Neural cell (in vitro differentiated cells): ENCODE results near the gene LSM12. TPM values are rescaled to one million over a fixed set of nuclear protein-coding genes. Genes with fewer than 3 reads are reported as not detected.

Source experiments
- H2AFZ ChIP-seq: fragments of 200-600, 300-800 bp; sonication (generic), shearing (Covaris generic); 2 replicates; pipeline ENCODE4 v1.6.0; 2014; ENCODE audit warnings: low read depth, mild to moderate bottlenecking, antibody characterized with exemption, low read length, moderate library complexity
- H3F3A ChIP-seq: fragments of 200-600 bp; shearing (Covaris generic); 2 replicates; pipeline ENCODE4 v1.6.1; 2016; ENCODE audit warnings: mild to moderate bottlenecking, moderate library complexity, mixed read lengths, antibody characterized with exemption, low read length; ENCODE audit not compliant: insufficient read depth, poor library complexity, severe bottlenecking
- H3K27ac ChIP-seq: fragments of 200-600, 300-800 bp; sonication (generic), shearing (Covaris generic); 2 replicates; pipeline ENCODE4 v1.5.1; 2014; ENCODE audit warnings: mild to moderate bottlenecking, low read length, moderate library complexity
- H3K27me3 ChIP-seq: fragments of 300-800, 200-600 bp; sonication (generic), shearing (Covaris generic); 2 replicates; pipeline ENCODE4 v1.6.0; 2014; ENCODE audit warnings: mild to moderate bottlenecking, low read depth, low read length, moderate library complexity; ENCODE audit not compliant: insufficient read depth
- H3K36me3 ChIP-seq: fragments of 300-800, 200-600 bp; sonication (generic), shearing (Covaris generic); 2 replicates; pipeline ENCODE4 v1.5.1; 2014; ENCODE audit warnings: mild to moderate bottlenecking, antibody characterized with exemption, low read length, moderate library complexity; ENCODE audit not compliant: insufficient read depth
- H3K4me2 ChIP-seq: fragments of 300-800, 200-600 bp; sonication (generic), shearing (Covaris generic); 2 replicates; pipeline ENCODE4 v1.6.0; 2014; ENCODE audit warnings: mild to moderate bottlenecking, low read length
- H3K4me3 ChIP-seq: fragments of 300-800, 200-600 bp; sonication (generic), shearing (Covaris generic); 2 replicates; pipeline ENCODE4 v1.5.1; 2014; ENCODE audit warnings: mild to moderate bottlenecking, low read length, moderate library complexity
- H3K79me2 ChIP-seq: fragments of 200-600 bp; shearing (Covaris generic); replicated peaks from 2 replicates; pipeline ENCODE4 v1.6.0; 2014; ENCODE audit warnings: mild to moderate bottlenecking, low read length, moderate library complexity; ENCODE audit not compliant: insufficient read depth
- H3K9ac ChIP-seq: fragments of 300-800, 200-600 bp; sonication (generic), shearing (Covaris generic); 2 replicates; pipeline ENCODE4 v1.6.1; 2016; ENCODE audit warnings: mild to moderate bottlenecking, low read length, mixed read lengths
- H3K9me2 ChIP-seq: fragments of 200-600 bp; shearing (Covaris generic); 2 replicates; pipeline ENCODE4 v1.6.1; 2016; ENCODE audit warnings: mild to moderate bottlenecking, low read length, mixed read lengths; ENCODE audit not compliant: insufficient read depth
- H3K9me3 ChIP-seq: fragments of 200-600, 300-800 bp; sonication (generic), shearing (Covaris generic); 2 replicates; pipeline ENCODE4 v1.6.1; 2016; ENCODE audit warnings: mild to moderate bottlenecking, mixed run types, low read length, moderate library complexity, mixed read lengths
- H4K20me1 ChIP-seq: fragments of 200-600 bp; shearing (Covaris generic); 2 replicates; pipeline ENCODE4 v1.6.1; 2016; ENCODE audit warnings: mild to moderate bottlenecking, mixed run types; ENCODE audit not compliant: insufficient read depth
- EP300 ChIP-seq: fragments of 450-650 bp; conservative IDR thresholded peaks from 2 replicates; pipeline ENCODE4 v1.6.1; 2014; ENCODE audit warnings: antibody characterized with exemption, mild to moderate bottlenecking, moderate library complexity; ENCODE audit not compliant: poor library complexity, severe bottlenecking
- EZH2 ChIP-seq: fragments of 200-600, 300-800 bp; shearing (Covaris generic), sonication (generic); IDR thresholded peaks from 2 replicates; pipeline ENCODE4 v1.6.1; 2014; ENCODE audit warnings: antibody characterized with exemption, low read length, borderline replicate concordance, mild to moderate bottlenecking; ENCODE audit not compliant: insufficient read depth, poor library complexity, severe bottlenecking
- MXI1 ChIP-seq: fragments of 450-650 bp; conservative IDR thresholded peaks from 2 replicates; pipeline ENCODE4 v1.6.1; 2014; ENCODE audit warnings: antibody characterized with exemption, mild to moderate bottlenecking; ENCODE audit not compliant: poor library complexity, severe bottlenecking
- POLR2AphosphoS5 ChIP-seq: IDR thresholded peaks from 2 replicates; pipeline ENCODE4 v1.6.1; 2012
- RAD21 ChIP-seq: fragments of 450-650 bp; conservative IDR thresholded peaks from 2 replicates; pipeline ENCODE4 v1.6.1; 2014; ENCODE audit warnings: antibody characterized with exemption, mild to moderate bottlenecking, moderate library complexity
- SMC3 ChIP-seq: fragments of 450-650 bp; conservative IDR thresholded peaks from 2 replicates; pipeline ENCODE4 v1.6.1; 2014; ENCODE audit warnings: antibody characterized with exemption, mild to moderate bottlenecking, moderate library complexity; ENCODE audit not compliant: poor library complexity
- TAF1 ChIP-seq: IDR thresholded peaks from 2 replicates; pipeline ENCODE4 v1.6.1; 2012; ENCODE audit warnings: low read depth
- polyA plus RNA-seq: library from polyadenylated mRNA; depleted of rRNA; stranded (reverse); fragments of >200 nt; gene quantifications from 2 replicates; pipeline ENCODE4 v1.2.3, GENCODE V29; 2014
- TF ChIP-seq, protein P1 (sequence below): IDR thresholded peaks from 2 replicates; pipeline ENCODE4 v1.6.1; 2012; ENCODE audit warnings: borderline replicate concordance
- TF ChIP-seq, protein P2 (sequence below): fragments of 450-650 bp; IDR thresholded peaks from 2 replicates; pipeline ENCODE4 v1.5.1; 2014; ENCODE audit warnings: antibody characterized with exemption, mild to moderate bottlenecking, moderate library complexity; ENCODE audit not compliant: poor library complexity, severe bottlenecking

The LSM12 gene
- polyA plus RNA-seq, 1 donor from 2014 or later = 12.0 TPM

DNA sequence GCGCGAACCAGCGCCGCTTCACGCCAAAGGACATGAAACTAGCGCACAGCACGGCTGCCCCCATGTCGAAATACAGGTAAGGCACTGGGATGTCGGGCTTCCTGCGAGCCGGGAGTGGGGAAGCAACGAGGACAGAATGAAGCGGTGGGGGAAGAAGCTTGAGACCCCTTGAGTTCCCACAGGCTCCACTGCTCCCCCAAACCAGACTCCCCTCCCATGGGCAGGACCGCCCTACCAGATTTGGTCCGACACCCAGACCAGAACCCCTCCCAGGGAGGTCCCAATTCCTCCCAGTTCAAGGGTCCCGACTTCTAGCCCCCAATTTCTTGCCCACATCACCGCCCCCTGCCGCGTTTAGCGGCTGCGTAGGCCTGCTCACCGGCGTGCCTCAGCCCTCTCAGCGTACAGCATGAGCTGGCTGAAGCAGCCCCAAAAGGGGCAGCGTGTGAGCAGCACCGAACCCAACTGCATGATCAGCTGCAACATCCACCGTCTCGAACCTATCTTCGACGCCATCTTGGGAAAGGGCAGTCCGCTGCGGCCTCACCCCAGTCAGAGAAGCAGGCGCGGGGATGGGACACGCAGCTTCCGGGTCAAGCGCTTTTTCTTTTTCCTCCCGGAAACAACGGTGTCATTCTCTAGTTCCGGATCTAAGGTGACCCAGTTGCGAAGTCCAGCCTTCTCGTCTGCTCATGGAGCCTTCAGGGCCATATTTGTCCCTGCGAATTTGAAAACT is 51.9 kb downstream of the LSM12 start, which contains the start of gene TMEM101:
TMEM101 (minus strand) TSS at position 527 of the 736 bp plus-strand sequence; CDS start at position 516, 11 bp downstream.
- Histone ChIP-seq H3K36me3 (no peaks in the 10 kb centered on the region), H3K4me2 (peak within 1 kb of the TSS; percentile 63)

DNA sequence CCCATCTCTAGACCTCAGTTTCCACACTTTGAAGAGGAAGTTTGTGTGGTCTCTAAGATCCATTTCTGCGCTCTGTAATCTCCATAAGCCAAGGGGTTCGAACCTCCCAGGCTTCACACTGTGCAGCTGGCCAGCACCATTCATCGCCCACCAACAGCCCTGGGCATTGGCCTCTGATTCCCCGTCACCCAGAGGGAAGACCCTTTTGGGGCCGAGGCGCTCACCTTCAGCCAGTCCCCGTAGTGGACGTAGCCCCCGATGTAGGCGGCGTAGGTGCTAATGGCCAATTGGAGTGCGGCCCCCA is 52.4 kb downstream of the LSM12 start:
- H3K4me3 ChIP-seq = peak overlapping the region; percentile 77
- no peaks in the 10 kb centered on the region for H3K27me3 ChIP-seq
- peak overlapping the region; percentile 82 for H3K9ac ChIP-seq
- no peaks in the 10 kb centered on the region for H4K20me1 ChIP-seq
- H3K9me2 ChIP-seq = no peaks in the 10 kb centered on the region
- no peaks in the 10 kb centered on the region for H3F3A ChIP-seq
- peak overlapping the region; percentile 56 for H3K4me2 ChIP-seq
- no peaks in the 10 kb centered on the region for H3K36me3 ChIP-seq
- TF ChIP-seq TAF1 (no peak), POLR2AphosphoS5 (no peak)
- peak overlapping the region; percentile 65 for H2AFZ ChIP-seq
- peak overlapping the region; percentile 74 for H3K27ac ChIP-seq
- H3K9me3 ChIP-seq = no peaks in the 10 kb centered on the region
- no peaks in the 10 kb centered on the region for H3K79me2 ChIP-seq

More for the DNA sequence above, 51.9 kb downstream of the LSM12 start, which contains the start of gene TMEM101:
- H3K9ac ChIP-seq = peak within 1 kb of the TSS; percentile 82
- H3K27me3 ChIP-seq = no peaks in the 10 kb centered on the region
- H2AFZ ChIP-seq = peak within 1 kb of the TSS; percentile 66
- H3K27ac ChIP-seq = peak within 1 kb of the TSS; percentile 74
- H3K79me2 ChIP-seq = no peaks in the 10 kb centered on the region
- peak; percentile 43 for TF ChIP-seq SMC3
- TF ChIP-seq, protein P1, sequence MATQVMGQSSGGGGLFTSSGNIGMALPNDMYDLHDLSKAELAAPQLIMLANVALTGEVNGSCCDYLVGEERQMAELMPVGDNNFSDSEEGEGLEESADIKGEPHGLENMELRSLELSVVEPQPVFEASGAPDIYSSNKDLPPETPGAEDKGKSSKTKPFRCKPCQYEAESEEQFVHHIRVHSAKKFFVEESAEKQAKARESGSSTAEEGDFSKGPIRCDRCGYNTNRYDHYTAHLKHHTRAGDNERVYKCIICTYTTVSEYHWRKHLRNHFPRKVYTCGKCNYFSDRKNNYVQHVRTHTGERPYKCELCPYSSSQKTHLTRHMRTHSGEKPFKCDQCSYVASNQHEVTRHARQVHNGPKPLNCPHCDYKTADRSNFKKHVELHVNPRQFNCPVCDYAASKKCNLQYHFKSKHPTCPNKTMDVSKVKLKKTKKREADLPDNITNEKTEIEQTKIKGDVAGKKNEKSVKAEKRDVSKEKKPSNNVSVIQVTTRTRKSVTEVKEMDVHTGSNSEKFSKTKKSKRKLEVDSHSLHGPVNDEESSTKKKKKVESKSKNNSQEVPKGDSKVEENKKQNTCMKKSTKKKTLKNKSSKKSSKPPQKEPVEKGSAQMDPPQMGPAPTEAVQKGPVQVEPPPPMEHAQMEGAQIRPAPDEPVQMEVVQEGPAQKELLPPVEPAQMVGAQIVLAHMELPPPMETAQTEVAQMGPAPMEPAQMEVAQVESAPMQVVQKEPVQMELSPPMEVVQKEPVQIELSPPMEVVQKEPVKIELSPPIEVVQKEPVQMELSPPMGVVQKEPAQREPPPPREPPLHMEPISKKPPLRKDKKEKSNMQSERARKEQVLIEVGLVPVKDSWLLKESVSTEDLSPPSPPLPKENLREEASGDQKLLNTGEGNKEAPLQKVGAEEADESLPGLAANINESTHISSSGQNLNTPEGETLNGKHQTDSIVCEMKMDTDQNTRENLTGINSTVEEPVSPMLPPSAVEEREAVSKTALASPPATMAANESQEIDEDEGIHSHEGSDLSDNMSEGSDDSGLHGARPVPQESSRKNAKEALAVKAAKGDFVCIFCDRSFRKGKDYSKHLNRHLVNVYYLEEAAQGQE = peak; percentile 78
- TF ChIP-seq, protein P2, sequence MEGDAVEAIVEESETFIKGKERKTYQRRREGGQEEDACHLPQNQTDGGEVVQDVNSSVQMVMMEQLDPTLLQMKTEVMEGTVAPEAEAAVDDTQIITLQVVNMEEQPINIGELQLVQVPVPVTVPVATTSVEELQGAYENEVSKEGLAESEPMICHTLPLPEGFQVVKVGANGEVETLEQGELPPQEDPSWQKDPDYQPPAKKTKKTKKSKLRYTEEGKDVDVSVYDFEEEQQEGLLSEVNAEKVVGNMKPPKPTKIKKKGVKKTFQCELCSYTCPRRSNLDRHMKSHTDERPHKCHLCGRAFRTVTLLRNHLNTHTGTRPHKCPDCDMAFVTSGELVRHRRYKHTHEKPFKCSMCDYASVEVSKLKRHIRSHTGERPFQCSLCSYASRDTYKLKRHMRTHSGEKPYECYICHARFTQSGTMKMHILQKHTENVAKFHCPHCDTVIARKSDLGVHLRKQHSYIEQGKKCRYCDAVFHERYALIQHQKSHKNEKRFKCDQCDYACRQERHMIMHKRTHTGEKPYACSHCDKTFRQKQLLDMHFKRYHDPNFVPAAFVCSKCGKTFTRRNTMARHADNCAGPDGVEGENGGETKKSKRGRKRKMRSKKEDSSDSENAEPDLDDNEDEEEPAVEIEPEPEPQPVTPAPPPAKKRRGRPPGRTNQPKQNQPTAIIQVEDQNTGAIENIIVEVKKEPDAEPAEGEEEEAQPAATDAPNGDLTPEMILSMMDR = peak; percentile 28
- no peak for TF ChIP-seq RAD21
- TF ChIP-seq POLR2AphosphoS5 = peak; percentile 92
- TF ChIP-seq EP300 = peak; percentile 63
- TF ChIP-seq EZH2 = no peak
- TF ChIP-seq MXI1 = peak; percentile 87
- peak; percentile 79 for TF ChIP-seq TAF1
- H3F3A ChIP-seq = no peaks in the 10 kb centered on the region
- peak within 1 kb of the TSS; percentile 77 for H3K4me3 ChIP-seq
- no peaks in the 10 kb centered on the region for H3K9me3 ChIP-seq
- H3K9me2 ChIP-seq = no peaks in the 10 kb centered on the region
- no peaks in the 10 kb centered on the region for H4K20me1 ChIP-seq
